GM23338 (cell line): ENCODE data around the gene EREG. TPM values are rescaled to one million over a fixed set of nuclear protein-coding genes. Genes with fewer than 3 reads are reported as not detected.

Experiments
- ATAC-seq: fragments of 200-7000 bp; cut with Tn5 transposase; 3 replicates; pipeline ENCODE4 v1.9.1; 2020
- DNase-seq: peaks from one replicate; pipeline ENCODE4 v3.0.0-alpha.2; 2015; ENCODE audit warnings: low spot score
- H2AFZ ChIP-seq: fragments of 200-600 bp; sonication (generic); 2 replicates; pipeline ENCODE4 v1.8.0; 2016; ENCODE audit warnings: antibody characterized with exemption, mild to moderate bottlenecking, moderate library complexity
- H3F3A ChIP-seq: fragments of 200-600 bp; sonication (generic); replicated peaks from 2 replicates; pipeline ENCODE4 v1.8.0; 2017; ENCODE audit warnings: antibody characterized with exemption, mixed run types, low read depth
- H3K27ac ChIP-seq: fragments of 200-600 bp; sonication (generic); 2 replicates; pipeline ENCODE4 v1.6.1; 2016; ENCODE audit warnings: low read depth
- H3K27me3 ChIP-seq: fragments of 200-600 bp; sonication (generic); 2 replicates; pipeline ENCODE4 v1.8.0; 2016; ENCODE audit warnings: mild to moderate bottlenecking, mixed run types, moderate library complexity; ENCODE audit not compliant: insufficient read depth
- H3K36me3 ChIP-seq: fragments of 200-600 bp; sonication (generic); 2 replicates; pipeline ENCODE4 v1.8.0; 2016; ENCODE audit warnings: mild to moderate bottlenecking; ENCODE audit not compliant: insufficient read depth
- H3K4me1 ChIP-seq: fragments of 200-600 bp; sonication (generic); 2 replicates; pipeline ENCODE4 v1.8.0; 2016; ENCODE audit warnings: mild to moderate bottlenecking, moderate library complexity; ENCODE audit not compliant: insufficient read depth
- H3K4me2 ChIP-seq: fragments of 200-600 bp; sonication (generic); 2 replicates; pipeline ENCODE4 v1.7.1; 2017; ENCODE audit warnings: mixed run types
- H3K4me3 ChIP-seq: fragments of 200-600 bp; sonication (generic); 2 replicates; pipeline ENCODE4 v1.6.1; 2016; ENCODE audit warnings: mixed run types
- H3K79me2 ChIP-seq: fragments of 200-600 bp; sonication (generic); replicated peaks from 2 replicates; pipeline ENCODE4 v1.8.0; 2017; ENCODE audit warnings: mild to moderate bottlenecking; ENCODE audit not compliant: insufficient read depth
- H3K9me2 ChIP-seq: fragments of 200-600 bp; sonication (generic); 2 replicates; pipeline ENCODE4 v1.8.0; 2017; ENCODE audit not compliant: insufficient read depth
- H4K20me1 ChIP-seq: fragments of 200-600 bp; sonication (generic); replicated peaks from 2 replicates; pipeline ENCODE4 v1.8.0; 2017; ENCODE audit warnings: mild to moderate bottlenecking; ENCODE audit not compliant: insufficient read depth
- H3K27ac Mint-ChIP-seq: 2 replicates; pipeline ENCODE4 v1.8.0; 2020; ENCODE audit warnings: inconsistent platforms, mild to moderate bottlenecking, moderate library complexity, mixed read lengths
- H3K27me3 Mint-ChIP-seq: 3 replicates; pipeline ENCODE4 v1.8.0; 2022; ENCODE audit warnings: low read depth, mild to moderate bottlenecking, moderate library complexity, mixed read lengths, inconsistent platforms; ENCODE audit not compliant: insufficient read depth, poor library complexity
- H3K36me3 Mint-ChIP-seq: 3 replicates; pipeline ENCODE4 v1.8.0; 2021; ENCODE audit warnings: low read depth, mild to moderate bottlenecking, inconsistent platforms, moderate library complexity, mixed read lengths
- H3K4me1 Mint-ChIP-seq: 3 replicates; pipeline ENCODE4 v1.8.0; 2020; ENCODE audit warnings: mild to moderate bottlenecking, inconsistent platforms, mixed read lengths
- H3K4me3 Mint-ChIP-seq: 3 replicates; pipeline ENCODE4 v1.8.0; 2021; ENCODE audit warnings: moderate library complexity, mild to moderate bottlenecking, inconsistent platforms, mixed read lengths
- H3K9me3 Mint-ChIP-seq: 3 replicates; pipeline ENCODE4 v1.8.0; 2020; ENCODE audit warnings: moderate library complexity, mild to moderate bottlenecking, inconsistent platforms, mixed read lengths
- EZH2 ChIP-seq: fragments of 200-600 bp; sonication (generic); IDR thresholded peaks from one replicate; pipeline ENCODE4 v1.8.0; 2017; ENCODE audit warnings: antibody characterized with exemption, mild to moderate bottlenecking, low read depth; ENCODE audit not compliant: unreplicated experiment
- EZH2phosphoT487 ChIP-seq: fragments of 200-600 bp; sonication (generic); IDR thresholded peaks from one replicate; pipeline ENCODE4 v1.8.1; 2018; ENCODE audit warnings: antibody characterized with exemption; ENCODE audit not compliant: unreplicated experiment
- JUNB ChIP-seq: IDR thresholded peaks from one replicate; pipeline ENCODE4 v1.6.1; 2016; ENCODE audit warnings: antibody characterized with exemption; ENCODE audit not compliant: unreplicated experiment
- NANOG ChIP-seq: IDR thresholded peaks from 2 replicates; pipeline ENCODE4 v1.6.1; 2016; ENCODE audit warnings: antibody characterized with exemption, borderline replicate concordance
- POLR2AphosphoS5 ChIP-seq: IDR thresholded peaks from 2 replicates; pipeline ENCODE4 v1.6.1; 2016; ENCODE audit warnings: antibody characterized with exemption, low read depth
- STAT1 ChIP-seq: IDR thresholded peaks from one replicate; pipeline ENCODE4 v1.6.1; 2016; ENCODE audit warnings: antibody characterized with exemption; ENCODE audit not compliant: unreplicated experiment
- ZNF114 ChIP-seq: fragments of 250-450 bp; sonication (Bioruptor Pico); IDR thresholded peaks from 2 replicates; pipeline ENCODE4 v1.5.0; 2020; ENCODE audit warnings: mild to moderate bottlenecking, moderate library complexity
- polyA plus RNA-seq: library from polyadenylated mRNA; unstranded; fragments of >200 nt; fragmentation: Nextera tagmentation; extraction: Ambion mirVana; gene quantifications from 2 replicates; pipeline ENCODE4 v1.2.1, GENCODE V29; 2016
- total RNA-seq: library from RNA; depleted of rRNA; stranded (reverse); fragments of >200 nt; shearing (Covaris generic); gene quantifications from 2 replicates; pipeline ENCODE4 v1.2.3, GENCODE V29; 2014
- TF ChIP-seq, protein P1 (sequence below): IDR thresholded peaks from 2 replicates; pipeline ENCODE4 v1.6.1; 2016; ENCODE audit warnings: antibody characterized with exemption
- TF ChIP-seq, protein P2 (sequence below): fragments of 250-450 bp; sonication (Bioruptor Pico); IDR thresholded peaks from 2 replicates; pipeline ENCODE4 v1.5.0; 2020; ENCODE audit warnings: mild to moderate bottlenecking, moderate library complexity
- TF ChIP-seq, protein P3 (sequence below), 2 experiments: fragments of 200-600 bp in 1 of 2; sonication (generic) in 1 of 2; conservative IDR thresholded peaks; 2 replicates each; pipeline versions ENCODE4 v1.5.1 to v1.6.1; 2016 to 2017; ENCODE audit warnings: antibody characterized with exemption in 2 of 2, low read depth in 2 of 2, mild to moderate bottlenecking in 2 of 2, moderate library complexity in 1 of 2

The EREG gene
- total and polyA plus RNA-seq, 2 experiments from 2014 or later, result not detected

DNA sequence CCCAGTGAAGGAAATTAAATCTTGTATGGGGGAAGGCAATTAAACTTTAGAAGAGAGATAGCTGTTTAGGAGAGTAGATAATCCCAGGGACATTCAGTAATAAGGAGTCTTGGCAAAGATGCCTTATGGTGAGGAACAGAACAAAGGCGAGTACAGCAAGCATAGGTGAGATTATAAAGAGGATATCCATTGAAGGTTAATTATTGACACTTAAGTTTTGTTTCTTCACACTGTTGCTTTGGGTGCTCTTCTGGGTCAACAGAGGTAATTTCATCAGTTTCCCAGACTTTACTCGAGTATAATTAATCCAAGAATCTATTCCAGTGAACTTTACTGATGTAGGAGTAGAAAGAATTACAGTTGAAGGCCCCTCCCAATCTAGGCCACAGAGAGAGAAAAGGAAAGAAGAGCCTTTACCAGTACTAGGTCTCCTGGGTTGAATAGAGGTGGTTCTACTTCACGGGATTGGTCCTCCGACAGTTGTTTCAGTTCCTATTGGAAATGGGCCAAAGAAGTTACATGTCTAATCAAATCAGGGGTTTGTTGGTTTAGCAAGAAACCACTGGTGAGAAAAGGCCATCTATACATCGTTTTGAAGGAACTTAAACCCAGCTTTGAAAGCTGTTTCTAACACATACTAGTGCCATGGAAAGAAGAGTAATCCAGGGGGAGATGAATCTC, 29.5 kb upstream of the EREG start:
- Histone ChIP-seq H3K27me3 (no peaks in the 10 kb centered on the region), H3K79me2 (no peaks in the 10 kb centered on the region), H2AFZ (no peak overlapping the region), H3K27ac (no peak overlapping the region), H3K4me3 (no peak overlapping the region), H3F3A (no peaks in the 10 kb centered on the region), H3K4me2 (no peak overlapping the region), H4K20me1 (no peaks in the 10 kb centered on the region), H3K9me2 (peaks cover 7% of the 10 kb centered on the region), H3K4me1 (0 out of 2 replicates have a peak, but pooled peaks cover 3% of the 10 kb centered on the region), H3K36me3 (no peaks in the 10 kb centered on the region)
- DNase-seq, result no peak
- peaks cover 8% of the 10 kb centered on the region; the same call in 2 of the 3 replicates for H3K9me3 Mint-ChIP-seq
- no peak for ATAC-seq
- H3K27ac Mint-ChIP-seq, result no peak overlapping the region
- H3K36me3 Mint-ChIP-seq, result peaks cover 8% of the 10 kb centered on the region; the same call in 1 of the 3 replicates
- no peak overlapping the region for H3K4me3 Mint-ChIP-seq
- peaks cover 3% of the 10 kb centered on the region; the same call in 1 of the 3 replicates for H3K4me1 Mint-ChIP-seq
- TF ChIP-seq EZH2 (no peak), EZH2phosphoT487 (no peak), ZNF114 (CRISPR knock-in tag) (no peak), JUNB (no peak), NANOG (no peak), POLR2AphosphoS5 (no peak), STAT1 (no peak)
- TF ChIP-seq, protein P1, sequence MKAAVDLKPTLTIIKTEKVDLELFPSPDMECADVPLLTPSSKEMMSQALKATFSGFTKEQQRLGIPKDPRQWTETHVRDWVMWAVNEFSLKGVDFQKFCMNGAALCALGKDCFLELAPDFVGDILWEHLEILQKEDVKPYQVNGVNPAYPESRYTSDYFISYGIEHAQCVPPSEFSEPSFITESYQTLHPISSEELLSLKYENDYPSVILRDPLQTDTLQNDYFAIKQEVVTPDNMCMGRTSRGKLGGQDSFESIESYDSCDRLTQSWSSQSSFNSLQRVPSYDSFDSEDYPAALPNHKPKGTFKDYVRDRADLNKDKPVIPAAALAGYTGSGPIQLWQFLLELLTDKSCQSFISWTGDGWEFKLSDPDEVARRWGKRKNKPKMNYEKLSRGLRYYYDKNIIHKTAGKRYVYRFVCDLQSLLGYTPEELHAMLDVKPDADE, result no peak
- TF ChIP-seq, protein P2, sequence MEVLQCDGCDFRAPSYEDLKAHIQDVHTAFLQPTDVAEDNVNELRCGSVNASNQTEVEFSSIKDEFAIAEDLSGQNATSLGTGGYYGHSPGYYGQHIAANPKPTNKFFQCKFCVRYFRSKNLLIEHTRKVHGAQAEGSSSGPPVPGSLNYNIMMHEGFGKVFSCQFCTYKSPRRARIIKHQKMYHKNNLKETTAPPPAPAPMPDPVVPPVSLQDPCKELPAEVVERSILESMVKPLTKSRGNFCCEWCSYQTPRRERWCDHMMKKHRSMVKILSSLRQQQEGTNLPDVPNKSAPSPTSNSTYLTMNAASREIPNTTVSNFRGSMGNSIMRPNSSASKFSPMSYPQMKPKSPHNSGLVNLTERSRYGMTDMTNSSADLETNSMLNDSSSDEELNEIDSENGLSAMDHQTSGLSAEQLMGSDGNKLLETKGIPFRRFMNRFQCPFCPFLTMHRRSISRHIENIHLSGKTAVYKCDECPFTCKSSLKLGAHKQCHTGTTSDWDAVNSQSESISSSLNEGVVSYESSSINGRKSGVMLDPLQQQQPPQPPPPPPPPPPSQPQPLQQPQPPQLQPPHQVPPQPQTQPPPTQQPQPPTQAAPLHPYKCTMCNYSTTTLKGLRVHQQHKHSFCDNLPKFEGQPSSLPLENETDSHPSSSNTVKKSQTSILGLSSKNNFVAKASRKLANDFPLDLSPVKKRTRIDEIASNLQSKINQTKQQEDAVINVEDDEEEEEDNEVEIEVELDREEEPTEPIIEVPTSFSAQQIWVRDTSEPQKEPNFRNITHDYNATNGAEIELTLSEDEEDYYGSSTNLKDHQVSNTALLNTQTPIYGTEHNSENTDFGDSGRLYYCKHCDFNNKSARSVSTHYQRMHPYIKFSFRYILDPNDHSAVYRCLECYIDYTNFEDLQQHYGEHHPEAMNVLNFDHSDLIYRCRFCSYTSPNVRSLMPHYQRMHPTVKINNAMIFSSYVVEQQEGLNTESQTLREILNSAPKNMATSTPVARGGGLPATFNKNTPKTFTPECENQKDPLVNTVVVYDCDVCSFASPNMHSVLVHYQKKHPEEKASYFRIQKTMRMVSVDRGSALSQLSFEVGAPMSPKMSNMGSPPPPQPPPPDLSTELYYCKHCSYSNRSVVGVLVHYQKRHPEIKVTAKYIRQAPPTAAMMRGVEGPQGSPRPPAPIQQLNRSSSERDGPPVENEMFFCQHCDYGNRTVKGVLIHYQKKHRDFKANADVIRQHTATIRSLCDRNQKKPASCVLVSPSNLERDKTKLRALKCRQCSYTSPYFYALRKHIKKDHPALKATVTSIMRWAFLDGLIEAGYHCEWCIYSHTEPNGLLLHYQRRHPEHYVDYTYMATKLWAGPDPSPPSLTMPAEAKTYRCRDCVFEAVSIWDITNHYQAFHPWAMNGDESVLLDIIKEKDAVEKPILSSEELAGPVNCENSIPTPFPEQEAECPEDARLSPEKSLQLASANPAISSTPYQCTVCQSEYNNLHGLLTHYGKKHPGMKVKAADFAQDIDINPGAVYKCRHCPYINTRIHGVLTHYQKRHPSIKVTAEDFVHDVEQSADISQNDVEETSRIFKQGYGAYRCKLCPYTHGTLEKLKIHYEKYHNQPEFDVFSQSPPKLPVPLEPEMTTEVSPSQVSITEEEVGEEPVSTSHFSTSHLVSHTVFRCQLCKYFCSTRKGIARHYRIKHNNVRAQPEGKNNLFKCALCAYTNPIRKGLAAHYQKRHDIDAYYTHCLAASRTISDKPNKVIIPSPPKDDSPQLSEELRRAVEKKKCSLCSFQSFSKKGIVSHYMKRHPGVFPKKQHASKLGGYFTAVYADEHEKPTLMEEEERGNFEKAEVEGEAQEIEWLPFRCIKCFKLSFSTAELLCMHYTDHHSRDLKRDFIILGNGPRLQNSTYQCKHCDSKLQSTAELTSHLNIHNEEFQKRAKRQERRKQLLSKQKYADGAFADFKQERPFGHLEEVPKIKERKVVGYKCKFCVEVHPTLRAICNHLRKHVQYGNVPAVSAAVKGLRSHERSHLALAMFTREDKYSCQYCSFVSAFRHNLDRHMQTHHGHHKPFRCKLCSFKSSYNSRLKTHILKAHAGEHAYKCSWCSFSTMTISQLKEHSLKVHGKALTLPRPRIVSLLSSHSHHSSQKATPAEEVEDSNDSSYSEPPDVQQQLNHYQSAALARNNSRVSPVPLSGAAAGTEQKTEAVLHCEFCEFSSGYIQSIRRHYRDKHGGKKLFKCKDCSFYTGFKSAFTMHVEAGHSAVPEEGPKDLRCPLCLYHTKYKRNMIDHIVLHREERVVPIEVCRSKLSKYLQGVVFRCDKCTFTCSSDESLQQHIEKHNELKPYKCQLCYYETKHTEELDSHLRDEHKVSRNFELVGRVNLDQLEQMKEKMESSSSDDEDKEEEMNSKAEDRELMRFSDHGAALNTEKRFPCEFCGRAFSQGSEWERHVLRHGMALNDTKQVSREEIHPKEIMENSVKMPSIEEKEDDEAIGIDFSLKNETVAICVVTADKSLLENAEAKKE (CRISPR knock-in tag), result no peak
- TF ChIP-seq, protein P3, sequence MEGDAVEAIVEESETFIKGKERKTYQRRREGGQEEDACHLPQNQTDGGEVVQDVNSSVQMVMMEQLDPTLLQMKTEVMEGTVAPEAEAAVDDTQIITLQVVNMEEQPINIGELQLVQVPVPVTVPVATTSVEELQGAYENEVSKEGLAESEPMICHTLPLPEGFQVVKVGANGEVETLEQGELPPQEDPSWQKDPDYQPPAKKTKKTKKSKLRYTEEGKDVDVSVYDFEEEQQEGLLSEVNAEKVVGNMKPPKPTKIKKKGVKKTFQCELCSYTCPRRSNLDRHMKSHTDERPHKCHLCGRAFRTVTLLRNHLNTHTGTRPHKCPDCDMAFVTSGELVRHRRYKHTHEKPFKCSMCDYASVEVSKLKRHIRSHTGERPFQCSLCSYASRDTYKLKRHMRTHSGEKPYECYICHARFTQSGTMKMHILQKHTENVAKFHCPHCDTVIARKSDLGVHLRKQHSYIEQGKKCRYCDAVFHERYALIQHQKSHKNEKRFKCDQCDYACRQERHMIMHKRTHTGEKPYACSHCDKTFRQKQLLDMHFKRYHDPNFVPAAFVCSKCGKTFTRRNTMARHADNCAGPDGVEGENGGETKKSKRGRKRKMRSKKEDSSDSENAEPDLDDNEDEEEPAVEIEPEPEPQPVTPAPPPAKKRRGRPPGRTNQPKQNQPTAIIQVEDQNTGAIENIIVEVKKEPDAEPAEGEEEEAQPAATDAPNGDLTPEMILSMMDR (conservative IDR thresholded peaks at IDR 0.05; ENCODE audit: low read depth in 2 of 2), result no peak
- no peaks in the 10 kb centered on the region for H3K27me3 Mint-ChIP-seq
